Endodermal cell (in vitro differentiated cells): ENCODE results near the gene RAB27B. TPM values are rescaled to one million over a fixed set of nuclear protein-coding genes. Genes with fewer than 3 reads are reported as not detected.

Experiments
- DNase-seq: peaks from one replicate; pipeline ENCODE4 v3.0.0-alpha.2; 2017
- H3K27ac ChIP-seq: 2 replicates; pipeline ENCODE4 v1.5.1; 2013; ENCODE audit warnings: mild to moderate bottlenecking, low read depth, low read length, moderate library complexity
- H3K27me3 ChIP-seq: 2 replicates; pipeline ENCODE4 v1.6.1; 2013; ENCODE audit warnings: mild to moderate bottlenecking, low read length, moderate library complexity; ENCODE audit not compliant: insufficient read depth, control insufficient read depth, poor library complexity, severe bottlenecking
- H3K36me3 ChIP-seq: 2 replicates; pipeline ENCODE4 v1.7.0; 2013; ENCODE audit warnings: mild to moderate bottlenecking, low read length, moderate library complexity; ENCODE audit not compliant: control insufficient read depth, insufficient read depth
- H3K4me1 ChIP-seq: one replicate; pipeline ENCODE4 v1.7.0; 2013; ENCODE audit warnings: low read length; ENCODE audit not compliant: control insufficient read depth, insufficient read depth
- H3K4me3 ChIP-seq: 2 replicates; pipeline ENCODE4 v1.5.1; 2013; ENCODE audit warnings: mild to moderate bottlenecking, low read length, moderate library complexity
- H3K9ac ChIP-seq: 2 replicates; pipeline ENCODE4 v1.6.1; 2013; ENCODE audit warnings: mild to moderate bottlenecking, low read length, moderate library complexity; ENCODE audit not compliant: poor library complexity, severe bottlenecking; ENCODE audit errors: extremely low read depth
- H3K9me3 ChIP-seq: 2 replicates; pipeline ENCODE4 v1.6.1; 2013; ENCODE audit warnings: mild to moderate bottlenecking, low read length, moderate library complexity; ENCODE audit not compliant: control insufficient read depth
- H3K27ac Mint-ChIP-seq: 2 replicates; pipeline ENCODE4 v1.8.0; 2020; ENCODE audit warnings: mixed read lengths
- H3K27me3 Mint-ChIP-seq: 2 replicates; pipeline ENCODE4 v1.8.0; 2021; ENCODE audit warnings: mild to moderate bottlenecking, mixed read lengths; ENCODE audit not compliant: insufficient read depth
- H3K36me3 Mint-ChIP-seq: 2 replicates; pipeline ENCODE4 v1.8.0; 2020; ENCODE audit warnings: low read depth, mixed read lengths
- H3K4me1 Mint-ChIP-seq: 2 replicates; pipeline ENCODE4 v1.8.0; 2020; ENCODE audit warnings: mixed read lengths
- H3K4me3 Mint-ChIP-seq: 2 replicates; pipeline ENCODE4 v1.8.0; 2020; ENCODE audit warnings: mild to moderate bottlenecking, moderate library complexity, mixed read lengths
- H3K9me3 Mint-ChIP-seq: 2 replicates; pipeline ENCODE4 v1.8.0; 2020; ENCODE audit warnings: mild to moderate bottlenecking, mixed read lengths
- CTCF ChIP-seq: fragments of 200-600 bp; sonication (generic); conservative IDR thresholded peaks from 2 replicates; pipeline ENCODE4 v1.5.0; 2021; ENCODE audit warnings: antibody characterized with exemption, mild to moderate bottlenecking
- WGBS, 2 experiments: methylation state at CpG; one replicate each; pipeline versions ENCODE4 v1.1.5 to v1.1.7; 2013; ENCODE audit warnings: missing lambda C conversion rate in 2 of 2, mixed read lengths in 1 of 2; ENCODE audit not compliant: insufficient coverage in 1 of 2, insufficient read length in 1 of 2; 5-methylcytosine and 5-hydroxymethylcytosine counted together
- total RNA-seq, 2 donors: library from RNA; stranded (reverse); fragmentation: NEBNext Ultra II Directional in 1 of 2; extraction: Animal tissue kit (Norgen Biotek cat#: 25700) in 1 of 2; gene quantifications; 2 replicates in 1 of 2; 3 replicates in 1 of 2; pipeline ENCODE4 v1.2.1, GENCODE V29; 2021

RAB27B gene
- total RNA-seq, 2 donors from 2014 or later: 0.40 to 0.99 TPM

- Mint-ChIP-seq H3K9me3 (no peaks in the 10 kb centered on the region), H3K4me3 (no peak overlapping the region), H3K36me3 (no peaks in the 10 kb centered on the region), H3K4me1 (no peaks in the 10 kb centered on the region), H3K27me3 (no peaks in the 10 kb centered on the region), H3K27ac (no peak overlapping the region)
- no peak for DNase-seq
- H3K4me1 ChIP-seq: no peaks in the 10 kb centered on the region
- 97 to 100% methylated on average over 2 to 3 of the region's 3 CpGs for WGBS, 2 experiments
- no peaks in the 10 kb centered on the region for H3K36me3 ChIP-seq
- TF ChIP-seq CTCF: no peak
- no peak overlapping the region for H3K27ac ChIP-seq
- H3K9me3 ChIP-seq: no peaks in the 10 kb centered on the region
- H3K9ac ChIP-seq: no peak overlapping the region
- no peaks in the 10 kb centered on the region for H3K27me3 ChIP-seq
- no peak overlapping the region for H3K4me3 ChIP-seq
Measured at GRCh38 chr18:54938506-54938905, 110.2 kb downstream of the RAB27B start.

- H3K4me1 ChIP-seq: no peaks in the 10 kb centered on the region
- no peaks in the 10 kb centered on the region for H3K9me3 ChIP-seq
- no peak overlapping the region for H3K4me3 ChIP-seq
- Mint-ChIP-seq H3K4me1 (no peaks in the 10 kb centered on the region), H3K36me3 (no peaks in the 10 kb centered on the region), H3K27me3 (no peaks in the 10 kb centered on the region), H3K9me3 (no peaks in the 10 kb centered on the region), H3K27ac (no peak overlapping the region), H3K4me3 (no peak overlapping the region)
- WGBS, 2 experiments: 76 to 80% methylated on average over 7 of the region's 7 CpGs
- no peak for TF ChIP-seq CTCF
- H3K36me3 ChIP-seq: no peaks in the 10 kb centered on the region
- no peak overlapping the region for H3K9ac ChIP-seq
- no peak overlapping the region for H3K27ac ChIP-seq
- no peaks in the 10 kb centered on the region for H3K27me3 ChIP-seq
- no peak for DNase-seq
Measured at GRCh38 chr18:54939361-54939917, 111.2 kb downstream of the RAB27B start.

- Histone ChIP-seq H3K4me3 (no peak overlapping the region), H3K9me3 (no peaks in the 10 kb centered on the region), H3K27me3 (no peaks in the 10 kb centered on the region), H3K9ac (no peak overlapping the region), H3K27ac (no peak overlapping the region), H3K4me1 (no peaks in the 10 kb centered on the region), H3K36me3 (no peaks in the 10 kb centered on the region)
- no peaks in the 10 kb centered on the region for H3K9me3 Mint-ChIP-seq
- H3K36me3 Mint-ChIP-seq: no peaks in the 10 kb centered on the region
- 91% methylated on average over 4 of the region's 4 CpGs; no CpG with 5 or more reads in 1 of the 2 experiments for WGBS, 2 experiments
- DNase-seq: no peak
- TF ChIP-seq CTCF: no peak
- H3K4me1 Mint-ChIP-seq: peaks cover 15% of the 10 kb centered on the region
- no peak overlapping the region for H3K27ac Mint-ChIP-seq
- no peak overlapping the region for H3K4me3 Mint-ChIP-seq
- H3K27me3 Mint-ChIP-seq: no peaks in the 10 kb centered on the region
Measured at GRCh38 chr18:54942144-54942543, 113.9 kb downstream of the RAB27B start.
